ENCODE results near the gene KIFBP. TPM values are rescaled to one million over a fixed set of nuclear protein-coding genes. Genes with fewer than 3 reads are reported as not detected.

Gene KIFBP
- polyA plus RNA-seq, 1 of the 3 experiments (the other 2 are of a cell fraction), result 16.9 TPM

DNA sequence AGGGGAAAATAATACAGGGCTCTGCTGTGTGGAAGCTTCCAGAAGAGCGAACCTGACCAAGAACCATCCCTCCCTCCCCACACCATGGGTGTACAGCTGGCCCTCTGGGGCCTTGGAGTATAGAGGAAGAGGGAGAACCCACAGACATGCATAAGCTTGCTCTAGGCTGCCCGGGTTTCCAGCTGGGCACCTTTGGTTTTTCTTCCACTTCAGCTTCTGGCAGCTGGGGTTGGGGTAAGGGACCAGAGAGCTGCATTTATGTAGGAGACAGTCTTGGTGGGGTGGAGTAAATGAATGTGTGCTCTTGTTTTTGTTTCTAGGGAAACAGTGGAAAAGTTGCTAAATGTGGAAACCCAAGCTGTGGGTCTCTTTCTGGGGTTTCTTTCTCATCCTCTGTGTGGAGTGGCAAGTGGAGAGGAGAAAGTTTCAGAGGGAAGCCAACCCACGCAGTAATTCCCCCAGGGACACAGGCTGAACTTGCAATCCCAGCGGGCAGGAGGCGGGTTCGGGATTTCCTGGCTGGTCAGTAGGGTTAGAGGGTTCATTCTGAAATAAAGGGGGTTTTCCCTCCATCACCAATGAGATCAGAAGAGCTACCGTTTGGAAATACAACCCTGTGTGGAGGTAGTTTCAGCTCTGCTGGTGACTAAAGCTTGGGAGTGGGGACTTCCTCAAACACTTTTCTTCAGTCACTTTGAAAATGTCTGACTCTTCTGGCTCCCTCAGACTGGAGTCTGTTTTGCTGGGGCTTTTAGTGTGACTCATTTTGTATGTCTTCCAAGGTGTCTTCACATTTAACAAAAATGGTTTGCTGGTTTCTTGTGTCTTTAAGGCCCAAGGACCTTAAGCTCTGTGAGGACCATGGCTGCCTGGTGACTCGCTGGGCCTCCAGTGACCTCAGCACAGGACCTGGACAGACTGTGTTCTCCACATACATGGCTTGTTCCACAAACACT, 77.1 kb downstream of the KIFBP start (continued):
- TF ChIP-seq RFX5 (IDR thresholded peaks at IDR 0.05; ENCODE audit: low read length) (no peak), RAD21 (IDR thresholded peaks at IDR 0.05; ENCODE audit: low read length) (no peak), YY1 (IDR thresholded peaks at IDR 0.05; ENCODE audit: low read depth) (no peak), FOXJ3 (CRISPR knock-in tag; IDR thresholded peaks at IDR 0.05) (no peak), MEF2A (IDR thresholded peaks at IDR 0.05; ENCODE audit: borderline replicate concordance, low read depth) (no peak)
- TF ChIP-seq, protein P1, sequence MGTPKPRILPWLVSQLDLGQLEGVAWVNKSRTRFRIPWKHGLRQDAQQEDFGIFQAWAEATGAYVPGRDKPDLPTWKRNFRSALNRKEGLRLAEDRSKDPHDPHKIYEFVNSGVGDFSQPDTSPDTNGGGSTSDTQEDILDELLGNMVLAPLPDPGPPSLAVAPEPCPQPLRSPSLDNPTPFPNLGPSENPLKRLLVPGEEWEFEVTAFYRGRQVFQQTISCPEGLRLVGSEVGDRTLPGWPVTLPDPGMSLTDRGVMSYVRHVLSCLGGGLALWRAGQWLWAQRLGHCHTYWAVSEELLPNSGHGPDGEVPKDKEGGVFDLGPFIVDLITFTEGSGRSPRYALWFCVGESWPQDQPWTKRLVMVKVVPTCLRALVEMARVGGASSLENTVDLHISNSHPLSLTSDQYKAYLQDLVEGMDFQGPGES (IDR thresholded peaks at IDR 0.05; ENCODE audit: low read depth, low read length), result no peak
- TF ChIP-seq, protein P2, sequence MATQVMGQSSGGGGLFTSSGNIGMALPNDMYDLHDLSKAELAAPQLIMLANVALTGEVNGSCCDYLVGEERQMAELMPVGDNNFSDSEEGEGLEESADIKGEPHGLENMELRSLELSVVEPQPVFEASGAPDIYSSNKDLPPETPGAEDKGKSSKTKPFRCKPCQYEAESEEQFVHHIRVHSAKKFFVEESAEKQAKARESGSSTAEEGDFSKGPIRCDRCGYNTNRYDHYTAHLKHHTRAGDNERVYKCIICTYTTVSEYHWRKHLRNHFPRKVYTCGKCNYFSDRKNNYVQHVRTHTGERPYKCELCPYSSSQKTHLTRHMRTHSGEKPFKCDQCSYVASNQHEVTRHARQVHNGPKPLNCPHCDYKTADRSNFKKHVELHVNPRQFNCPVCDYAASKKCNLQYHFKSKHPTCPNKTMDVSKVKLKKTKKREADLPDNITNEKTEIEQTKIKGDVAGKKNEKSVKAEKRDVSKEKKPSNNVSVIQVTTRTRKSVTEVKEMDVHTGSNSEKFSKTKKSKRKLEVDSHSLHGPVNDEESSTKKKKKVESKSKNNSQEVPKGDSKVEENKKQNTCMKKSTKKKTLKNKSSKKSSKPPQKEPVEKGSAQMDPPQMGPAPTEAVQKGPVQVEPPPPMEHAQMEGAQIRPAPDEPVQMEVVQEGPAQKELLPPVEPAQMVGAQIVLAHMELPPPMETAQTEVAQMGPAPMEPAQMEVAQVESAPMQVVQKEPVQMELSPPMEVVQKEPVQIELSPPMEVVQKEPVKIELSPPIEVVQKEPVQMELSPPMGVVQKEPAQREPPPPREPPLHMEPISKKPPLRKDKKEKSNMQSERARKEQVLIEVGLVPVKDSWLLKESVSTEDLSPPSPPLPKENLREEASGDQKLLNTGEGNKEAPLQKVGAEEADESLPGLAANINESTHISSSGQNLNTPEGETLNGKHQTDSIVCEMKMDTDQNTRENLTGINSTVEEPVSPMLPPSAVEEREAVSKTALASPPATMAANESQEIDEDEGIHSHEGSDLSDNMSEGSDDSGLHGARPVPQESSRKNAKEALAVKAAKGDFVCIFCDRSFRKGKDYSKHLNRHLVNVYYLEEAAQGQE (IDR thresholded peaks at IDR 0.05; ENCODE audit: low read depth, low read length), result no peak

Other genes with a start within 250 kb of the KIFBP start
- 0.13 and 0.21 TPM in 2 replicates for gene STOX1, start 161.3 kb upstream of the KIFBP start, polyA plus RNA-seq (2012; rRNA removed)
- gene DDX50, start 87.5 kb upstream of the KIFBP start, polyA plus RNA-seq (2012; rRNA removed), result 33.5 and 40.7 TPM in 2 replicates
- gene DDX21, start 32.6 kb upstream of the KIFBP start, polyA plus RNA-seq (2012; rRNA removed), result 40.1 and 58.4 TPM in 2 replicates
- gene SRGN, start 99.3 kb downstream of the KIFBP start, polyA plus RNA-seq (2012; rRNA removed), result 0.06 and 0.10 TPM in 2 replicates
- gene VPS26A, start 135.4 kb downstream of the KIFBP start, polyA plus RNA-seq (2012; rRNA removed), result 10.6 and 12.9 TPM in 2 replicates
- 19.8 and 26.7 TPM in 2 replicates for gene SUPV3L1, start 191.4 kb downstream of the KIFBP start, polyA plus RNA-seq (2012; rRNA removed)
- 0.06 and 0.10 TPM in 2 replicates for gene HKDC1, start 231.5 kb downstream of the KIFBP start, polyA plus RNA-seq (2012; rRNA removed)